NOMO-1 treated with DMSO at 0.1 percent for 48 hours (cell line): ENCODE measurements around the gene TMEM132C.

Experiments used
- DNase-seq: peaks from one replicate; lab custom pipeline; 2025; ENCODE audit not compliant: unreplicated experiment; lab: John Stamatoyannopoulos, UW

TMEM132C gene

DNA sequence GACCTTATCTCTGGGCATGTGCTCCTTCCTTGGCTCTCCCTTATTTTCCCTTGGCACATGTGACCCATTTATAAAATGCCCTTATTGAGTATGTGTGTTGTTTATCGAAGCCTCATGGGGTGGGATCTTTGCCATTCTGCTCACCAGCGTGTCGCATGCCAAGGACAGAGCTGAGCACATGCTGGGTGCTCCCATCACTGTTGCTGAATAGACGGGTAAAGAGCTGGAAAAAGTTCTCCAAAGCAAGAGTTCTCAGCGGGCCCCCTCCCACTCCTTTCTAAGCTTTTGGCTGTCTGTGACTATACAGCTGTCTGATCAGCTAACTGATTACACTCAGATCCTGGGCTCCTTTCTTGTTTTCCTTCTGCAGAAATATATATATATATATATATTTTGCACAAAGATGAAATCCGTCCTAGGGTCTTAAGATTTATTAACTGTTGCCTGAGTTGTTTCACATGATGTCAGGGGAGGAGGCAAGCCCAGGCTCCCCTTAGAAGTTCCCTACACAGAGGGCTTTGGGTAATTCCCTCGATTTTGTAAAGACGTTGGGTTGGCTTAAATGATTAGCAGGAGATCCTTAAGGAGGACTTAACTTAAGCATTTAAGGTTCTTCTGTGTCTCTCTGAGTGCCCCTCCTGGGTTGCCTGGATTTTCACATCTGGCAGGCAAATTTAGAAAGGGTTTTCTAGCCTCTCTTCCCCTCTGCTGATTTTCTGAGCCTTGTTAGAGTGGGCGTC, 71.6 kb downstream of the TMEM132C start:
- DNase-seq = no peak

DNA sequence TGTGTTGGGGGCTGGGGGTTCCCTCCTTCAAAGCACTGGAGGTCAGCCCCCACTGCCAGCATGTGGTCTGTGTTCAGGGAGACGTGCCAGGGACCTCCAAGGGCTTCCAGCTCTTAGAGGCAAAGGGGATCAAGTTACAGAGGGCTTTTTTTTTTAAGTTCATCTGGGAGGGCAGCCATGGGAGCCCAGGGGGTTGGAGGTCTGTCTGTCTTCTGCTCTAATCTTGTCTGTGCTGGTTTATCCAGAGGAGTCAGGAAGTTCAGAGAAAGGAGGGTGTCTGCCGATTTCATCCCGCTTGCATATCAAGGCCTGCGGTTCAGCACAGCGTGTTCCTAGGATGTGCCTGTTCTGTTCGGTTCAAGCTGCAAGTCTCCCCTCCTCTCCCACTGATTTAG, 72.2 kb downstream of the TMEM132C start:
- no peak for DNase-seq

DNA sequence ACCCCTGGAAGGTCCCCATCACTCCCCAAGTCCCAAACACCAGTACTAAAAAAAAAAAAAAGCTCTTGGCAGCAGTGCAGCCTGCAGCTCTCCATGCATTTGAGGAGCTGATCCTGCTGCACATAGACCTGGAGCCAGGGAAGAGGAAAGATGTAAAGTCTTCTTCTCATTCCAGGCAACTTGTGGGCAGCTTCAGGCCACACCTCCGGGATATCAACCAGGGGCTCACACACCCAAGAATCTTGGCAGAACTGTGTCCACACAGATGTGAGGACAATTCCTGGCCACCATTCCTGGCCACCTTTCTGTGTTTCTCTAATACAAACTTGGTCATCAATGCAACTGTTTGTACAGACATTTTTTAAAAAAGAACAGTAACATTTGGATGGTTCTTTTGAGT, 72.7 kb downstream of the TMEM132C start:
- no peak for DNase-seq

DNA sequence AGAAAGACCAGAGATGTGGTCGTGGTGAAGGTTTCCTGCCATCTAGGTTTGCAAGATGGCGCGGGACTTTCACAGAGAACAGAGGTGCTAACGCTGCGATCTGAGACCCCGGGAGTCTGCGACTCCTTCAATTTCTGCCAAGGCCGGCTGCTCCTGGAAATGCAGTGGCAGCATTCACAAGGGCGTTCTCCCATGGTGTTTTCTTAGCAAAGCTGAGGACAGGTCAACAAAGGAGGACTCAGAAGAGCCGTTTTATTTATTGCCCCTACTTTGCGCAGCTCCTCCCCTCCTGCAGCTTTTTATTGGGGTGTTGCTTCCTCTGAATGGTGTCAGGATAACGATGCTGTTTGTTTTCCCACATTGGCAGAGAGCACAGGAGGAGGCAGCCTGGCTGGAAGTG, 86.3 kb downstream of the TMEM132C start:
- no peak for DNase-seq

DNA sequence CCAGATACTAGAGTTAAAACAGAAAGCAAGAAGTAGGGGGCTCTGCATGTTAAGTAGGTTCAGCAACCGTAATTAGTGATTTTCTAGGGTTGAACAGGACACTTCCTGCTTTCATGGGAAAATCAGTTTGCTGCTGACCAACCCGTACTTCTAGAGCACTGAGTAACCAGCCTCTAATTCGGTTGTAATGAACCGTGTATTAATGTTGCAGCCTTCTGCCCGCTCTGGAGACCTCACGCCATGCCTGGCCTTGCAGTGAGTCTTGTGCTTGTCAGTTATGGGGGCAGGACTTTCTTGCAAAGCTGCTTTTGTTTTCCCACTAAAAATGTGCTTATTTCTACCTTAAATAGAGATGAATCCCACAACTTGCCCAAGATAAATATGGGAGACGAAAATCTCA, 89.6 kb downstream of the TMEM132C start:
- DNase-seq = no peak

DNA sequence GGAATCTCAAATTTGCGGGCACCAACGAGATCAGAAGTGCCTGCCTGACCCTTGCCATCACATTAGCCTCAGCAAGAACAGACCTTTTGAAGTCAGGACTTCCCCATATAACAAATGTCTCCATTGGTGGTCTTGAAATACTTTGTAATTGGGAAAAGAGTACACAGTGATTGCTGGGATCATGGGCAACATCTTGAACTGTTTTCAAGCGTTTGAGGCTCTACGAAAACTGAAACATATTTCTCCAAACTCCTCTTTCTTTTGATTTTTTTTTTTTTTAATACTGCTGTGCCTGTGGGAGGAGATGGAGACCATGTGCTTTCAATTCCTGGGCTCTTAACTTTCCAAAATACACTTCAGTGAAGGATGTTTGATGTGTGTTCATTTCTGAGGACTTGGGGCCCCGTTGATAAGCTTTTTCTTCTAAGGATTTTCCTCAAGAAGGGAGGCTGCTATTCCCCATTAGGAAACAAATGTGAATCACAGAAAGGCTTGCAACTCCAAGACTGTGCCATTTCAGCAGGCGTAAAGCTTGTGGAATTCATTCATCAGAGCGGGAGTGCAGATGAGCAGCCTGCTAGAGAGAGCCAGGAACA, 94.5 kb downstream of the TMEM132C start:
- DNase-seq = no peak

DNA sequence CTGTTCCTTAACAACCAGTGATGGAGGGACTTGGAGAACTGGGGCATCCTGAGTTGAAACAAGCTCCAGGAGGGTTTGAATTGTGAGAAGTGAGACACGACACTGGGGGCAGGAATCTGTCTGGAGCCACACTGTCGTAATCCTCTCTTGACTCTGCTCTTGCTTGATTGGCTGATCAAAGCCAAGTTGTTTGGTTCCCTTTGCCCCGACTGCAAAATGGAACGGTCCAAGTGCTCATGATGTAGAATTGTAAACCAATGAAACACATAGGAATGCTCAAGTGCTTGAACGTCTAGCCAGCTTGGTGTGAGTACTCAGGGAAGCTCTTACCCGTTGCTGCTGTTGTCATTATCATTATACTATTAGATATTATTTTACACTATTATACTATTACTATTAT, 98.1 kb downstream of the TMEM132C start:
- no peak for DNase-seq

DNA sequence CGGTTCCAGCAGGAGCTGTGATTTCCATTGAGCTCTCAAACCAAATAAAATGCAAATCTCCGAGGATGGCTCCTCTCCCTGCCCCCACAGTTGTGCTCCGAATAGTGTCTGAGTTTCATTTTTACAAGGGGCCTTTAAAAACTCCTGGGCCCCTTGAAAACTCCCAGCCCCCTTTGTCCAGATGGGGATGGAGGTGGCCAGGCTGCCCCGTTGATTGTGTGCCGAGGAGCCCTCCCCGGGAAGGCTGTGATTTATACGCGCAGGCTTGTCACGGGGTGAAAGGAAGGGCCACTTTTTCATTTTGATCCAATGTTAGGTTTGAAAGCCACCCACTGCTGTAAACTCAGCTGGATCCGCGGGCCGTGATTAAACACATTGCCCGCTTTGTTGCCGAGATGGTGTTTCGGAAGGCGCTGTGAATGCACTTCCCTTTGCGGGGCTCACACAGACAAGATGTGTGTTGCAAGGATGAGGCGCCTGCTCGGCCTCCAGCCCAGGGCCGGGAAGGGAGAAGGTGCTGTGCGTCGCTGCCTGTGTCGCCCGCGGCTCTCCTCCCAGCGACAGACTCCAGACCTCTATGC, 98.8 kb downstream of the TMEM132C start:
- DNase-seq = no peak

DNA sequence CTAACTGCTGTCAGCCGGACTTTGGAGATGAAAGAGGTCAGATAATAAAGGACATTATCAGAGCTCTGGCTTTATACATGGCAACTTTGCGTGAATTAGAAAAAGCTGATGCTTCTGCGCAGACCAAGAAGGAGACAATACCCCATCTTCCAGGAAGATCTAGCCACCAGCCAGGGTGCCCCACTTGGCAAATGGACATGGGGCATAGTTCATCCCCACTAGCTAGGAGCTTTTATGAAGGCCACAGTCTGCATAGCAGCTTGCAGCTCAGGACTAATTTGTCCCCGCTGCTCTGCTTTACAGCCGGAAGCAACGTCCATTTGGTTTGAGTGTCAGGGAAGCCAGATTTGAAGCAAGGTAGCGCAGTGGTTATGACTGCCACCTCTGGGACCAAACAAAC, 101.0 kb downstream of the TMEM132C start:
- no peak for DNase-seq

DNA sequence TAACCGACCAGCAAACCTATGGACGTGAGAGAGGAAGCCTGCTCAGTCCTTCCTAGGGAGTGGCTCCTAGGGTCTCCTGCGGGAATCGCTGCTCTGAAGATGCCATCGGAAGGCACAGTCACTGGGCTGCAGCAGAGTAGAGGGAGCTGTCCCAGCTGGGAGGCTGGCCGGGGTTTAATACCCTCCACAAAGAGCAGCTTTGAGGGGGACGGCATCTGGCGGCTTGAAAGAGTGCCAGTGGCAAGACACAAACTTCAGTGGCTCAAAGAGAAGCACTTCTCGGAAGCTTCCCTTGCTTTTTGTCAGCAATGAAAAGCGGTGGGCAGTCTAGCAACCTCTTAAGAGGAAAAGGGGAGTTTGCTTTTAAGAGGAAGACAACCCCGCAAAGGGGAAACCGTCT, 114.6 kb downstream of the TMEM132C start:
- no peak for DNase-seq

DNA sequence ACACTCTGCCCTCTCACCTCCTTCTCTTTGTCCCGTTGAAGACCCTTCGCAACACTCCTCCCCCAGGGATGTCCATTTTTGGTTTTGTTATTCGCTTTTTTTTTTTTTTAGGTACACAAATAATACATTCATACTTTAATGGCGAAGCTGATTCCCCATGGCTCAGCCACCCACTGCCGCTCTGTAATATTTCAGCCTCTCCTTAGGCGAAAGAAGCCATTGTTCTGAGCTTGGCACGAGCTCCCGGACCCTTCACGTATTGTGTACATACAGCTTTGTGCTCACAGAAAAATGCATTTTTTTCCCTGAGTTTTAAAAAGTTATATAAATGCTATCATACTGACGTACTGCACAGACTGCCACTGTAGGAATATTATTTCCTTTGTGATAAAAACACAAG, 115.0 kb downstream of the TMEM132C start:
- no peak for DNase-seq

DNA sequence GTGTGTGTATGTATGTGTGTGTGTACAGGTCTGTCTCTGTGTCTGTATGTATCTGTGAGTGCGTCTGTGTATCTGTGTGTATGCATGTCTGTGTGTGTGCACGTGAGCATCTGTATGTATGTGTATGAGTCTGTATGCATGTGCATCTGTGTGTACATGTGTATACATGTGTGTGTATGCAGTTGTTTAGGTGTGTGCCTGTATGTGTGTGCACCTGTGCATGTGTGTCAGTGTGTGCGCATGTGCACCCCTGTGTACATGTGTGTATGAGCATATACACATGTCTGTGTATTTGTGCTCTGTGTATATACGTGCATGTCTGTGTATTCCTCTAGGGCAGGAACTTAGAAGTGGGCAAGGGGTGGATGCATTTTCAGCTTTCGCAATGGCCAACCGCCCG, 116.0 kb downstream of the TMEM132C start:
- no peak for DNase-seq

DNA sequence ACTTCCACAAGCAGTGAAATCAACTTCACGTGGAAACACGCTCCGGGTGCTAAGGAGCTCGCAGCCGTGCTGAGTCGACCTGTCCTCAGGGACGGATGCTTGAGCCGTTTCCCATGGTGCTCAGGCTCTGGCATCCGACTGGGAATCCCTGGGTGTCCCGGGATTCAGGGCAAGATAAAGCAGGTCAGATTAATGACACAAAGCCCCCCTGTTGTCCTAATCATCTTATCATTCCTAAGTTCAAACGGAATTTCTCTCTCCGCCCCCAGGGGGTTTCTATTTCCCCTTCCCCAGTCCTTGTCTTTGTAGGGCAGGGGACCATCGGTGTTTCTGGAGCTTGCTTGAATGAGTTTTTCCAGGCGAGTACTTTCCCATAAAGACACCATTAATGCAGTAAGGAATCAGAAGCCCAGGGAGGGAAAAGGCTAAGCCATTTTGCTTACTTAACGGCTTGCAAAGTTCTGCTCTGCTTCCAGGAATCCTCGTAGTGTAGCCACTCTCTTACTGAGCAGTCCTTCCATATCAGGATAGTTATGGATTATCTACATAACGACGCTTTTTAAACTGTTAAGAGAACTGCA, 116.5 kb downstream of the TMEM132C start:
- no peak for DNase-seq

DNA sequence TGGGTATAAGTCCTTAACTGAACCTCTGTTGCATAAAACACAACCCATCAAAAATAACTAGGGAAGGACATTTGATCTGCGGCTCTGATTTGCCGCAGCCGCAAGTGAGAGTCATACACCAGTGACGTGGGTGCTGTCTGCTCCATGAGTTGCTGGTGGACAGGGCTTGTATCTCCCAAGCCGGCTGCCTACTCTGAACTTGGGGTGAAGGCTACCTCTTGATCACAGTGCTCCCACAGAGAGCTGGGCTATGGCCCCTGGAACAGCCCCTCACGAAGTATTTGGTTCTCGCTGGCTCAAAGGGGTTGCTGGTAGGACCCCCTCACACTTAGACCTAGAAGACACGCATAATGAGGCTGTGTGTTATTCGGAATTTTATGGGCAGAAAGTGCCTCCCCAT, 118.8 kb downstream of the TMEM132C start:
- no peak for DNase-seq

DNA sequence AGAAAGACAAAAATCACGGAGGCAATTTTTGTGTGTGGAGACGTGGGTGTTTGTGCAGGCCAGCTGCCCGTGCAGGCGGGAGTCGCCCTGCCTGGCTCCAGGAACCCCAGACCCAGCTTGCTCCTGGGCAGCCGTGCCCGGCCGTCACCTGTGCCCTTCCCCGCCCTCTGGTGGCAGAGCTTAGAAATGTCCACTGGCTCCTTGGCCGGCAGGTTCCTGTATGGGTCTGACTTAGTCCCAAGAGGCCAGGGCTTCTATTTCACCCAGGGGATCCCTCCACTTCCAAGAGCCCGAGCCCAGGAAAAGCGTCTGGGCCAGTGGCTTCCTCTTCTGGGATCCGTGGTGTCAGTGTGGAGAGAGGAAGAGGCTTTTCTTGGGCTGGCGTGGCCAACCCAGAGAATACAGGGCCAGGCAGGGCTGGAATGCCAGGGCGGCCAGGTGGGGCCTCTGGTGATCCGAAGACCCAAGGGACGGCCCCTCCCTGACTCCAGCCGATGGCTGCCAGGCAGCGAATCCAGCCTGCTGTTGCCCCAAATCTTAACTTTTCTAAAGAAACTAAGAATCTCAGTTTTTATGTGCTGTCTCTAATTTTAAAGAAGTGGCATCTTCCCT, 120.9 kb downstream of the TMEM132C start:
- no peak for DNase-seq

DNA sequence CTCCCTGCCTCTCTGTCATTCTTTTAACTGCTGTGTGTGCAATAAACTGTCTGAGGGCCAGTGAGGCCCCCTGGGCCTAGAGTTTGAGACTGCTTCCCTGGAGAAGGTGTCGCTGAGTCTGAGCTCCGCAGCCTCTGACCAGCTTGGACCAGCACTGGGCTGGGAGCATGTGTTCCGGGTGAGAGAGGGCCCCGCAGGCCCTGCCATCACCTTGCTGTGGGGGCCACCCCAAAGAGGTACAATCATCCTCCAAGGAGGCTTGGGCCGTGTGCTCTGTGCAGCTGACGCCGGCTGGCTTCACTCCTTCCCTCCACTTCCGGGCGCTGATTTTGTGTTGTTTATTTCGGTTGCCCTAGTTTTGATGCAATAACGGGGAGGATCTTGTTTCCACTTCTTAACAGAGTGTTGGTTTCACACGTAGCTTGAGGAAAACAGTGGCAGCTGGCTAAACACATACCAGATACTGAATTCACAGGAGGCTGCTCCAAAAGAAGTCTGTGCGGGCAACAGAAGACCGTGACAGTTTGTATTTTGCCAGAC, 121.6 kb downstream of the TMEM132C start:
- DNase-seq = no peak

DNA sequence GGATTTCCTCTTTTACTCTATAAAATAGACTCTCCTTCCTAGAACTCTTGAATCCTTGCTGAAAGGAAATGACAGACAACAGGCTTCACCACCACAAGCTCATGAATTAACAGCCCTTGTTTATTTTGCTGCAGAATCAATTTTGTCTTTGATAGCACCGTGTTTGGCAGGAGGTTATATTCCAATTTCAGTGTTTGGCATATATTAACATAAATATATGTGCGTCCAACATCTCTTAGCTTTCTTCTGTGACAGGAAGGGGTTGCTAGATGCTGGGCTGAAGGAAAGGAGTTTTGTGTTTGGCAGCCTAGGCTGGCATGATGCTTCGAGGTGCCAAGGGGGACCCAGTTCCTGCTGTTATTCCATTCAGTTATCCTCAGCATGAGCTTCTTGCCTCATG, 126.4 kb downstream of the TMEM132C start:
- no peak for DNase-seq

DNA sequence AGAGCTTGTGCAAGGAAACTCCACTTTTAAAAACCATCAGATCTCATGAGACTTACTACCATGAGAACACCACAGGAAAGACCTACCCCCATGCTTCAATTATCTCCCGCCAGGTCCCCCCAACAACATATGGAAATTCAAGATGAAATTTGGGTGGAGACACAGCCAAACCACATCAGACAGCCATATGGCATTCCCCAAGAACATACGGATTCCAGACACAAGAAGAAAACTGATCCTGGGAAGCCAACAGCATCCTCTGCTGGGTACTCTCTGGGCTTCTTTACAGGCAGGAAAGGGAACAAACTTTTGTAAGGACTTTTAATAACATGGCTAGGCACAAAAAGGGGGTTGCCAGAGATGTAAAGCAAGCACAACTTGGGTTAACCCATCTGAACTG, 127.2 kb downstream of the TMEM132C start:
- no peak for DNase-seq

DNA sequence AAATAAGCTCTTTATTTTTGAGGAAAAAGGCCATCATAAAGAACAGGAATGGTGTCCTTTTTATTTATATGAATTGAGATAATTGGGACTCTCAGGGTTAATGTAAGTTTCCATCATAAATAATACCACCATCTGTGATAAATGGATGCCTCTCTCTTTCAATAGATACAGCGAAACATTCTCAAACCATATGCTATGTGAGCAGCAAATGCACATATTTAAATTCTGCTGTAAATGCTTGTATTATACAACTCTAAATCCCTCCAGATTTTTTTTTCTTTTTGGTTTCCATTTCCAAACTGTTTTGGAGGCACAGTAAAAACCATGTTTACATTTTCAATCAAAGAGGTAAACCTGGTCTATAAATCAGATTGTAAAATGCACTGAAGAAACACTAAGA, 132.3 kb downstream of the TMEM132C start:
- DNase-seq = no peak

DNA sequence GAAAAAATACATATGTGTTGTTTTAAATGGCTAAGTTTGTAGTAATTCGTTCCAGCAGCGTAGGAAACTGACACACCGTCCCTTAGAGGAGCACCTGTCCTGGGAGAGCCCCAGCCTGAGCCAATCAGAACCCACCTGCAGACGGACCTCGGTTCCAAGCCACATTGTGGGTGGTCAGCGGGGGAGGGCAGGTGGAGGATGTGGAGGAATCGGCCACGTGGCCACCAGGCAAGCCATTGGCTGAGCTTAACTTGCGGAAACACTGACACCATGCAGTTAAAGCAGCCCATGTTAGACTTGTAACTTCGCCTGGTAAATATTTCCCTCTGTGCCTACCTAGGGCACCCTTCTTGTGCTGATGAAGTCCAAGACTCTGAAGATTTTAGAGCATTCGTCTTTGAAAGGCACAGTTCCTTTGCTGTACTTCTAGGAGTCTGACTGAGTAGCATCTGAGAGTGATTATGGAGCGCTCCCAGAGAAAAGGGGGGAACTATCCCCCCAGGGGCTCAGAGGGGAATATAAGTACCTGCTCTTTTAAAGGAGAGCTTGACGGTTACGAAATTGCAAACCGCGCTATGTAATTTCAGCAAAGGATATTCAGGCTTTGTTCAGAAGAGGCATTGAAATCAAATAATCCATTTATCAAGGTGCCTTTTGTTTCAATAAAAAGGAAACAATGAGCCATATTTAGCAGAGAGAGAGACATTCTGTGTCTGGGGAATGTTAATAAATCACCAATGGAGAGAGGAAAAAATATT, 135.7 kb downstream of the TMEM132C start:
- DNase-seq = no peak

DNA sequence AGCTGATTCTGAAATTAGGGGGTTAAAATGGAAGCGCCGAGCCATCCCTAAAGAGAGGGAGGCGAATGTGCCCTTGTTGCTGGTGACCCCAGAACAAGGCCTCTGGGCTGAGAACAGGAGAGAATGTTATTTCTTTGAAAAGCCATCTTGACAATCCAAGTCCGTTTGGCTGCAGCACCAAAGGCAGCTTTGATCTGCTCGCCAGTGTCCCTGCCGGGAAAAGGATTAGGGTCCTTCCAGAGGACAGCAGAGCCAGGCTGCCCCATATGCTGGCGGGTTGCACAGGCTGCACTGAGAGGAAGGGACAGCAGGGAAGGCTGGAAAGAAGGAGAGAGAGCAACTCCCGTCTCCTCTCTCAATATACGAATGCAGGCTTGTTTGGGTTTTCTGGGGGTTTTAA, 141.7 kb downstream of the TMEM132C start:
- no peak for DNase-seq
